HUES48 (cell line): ENCODE measurements around the gene CLHC1.
"Not testable (repeated sequence)": the region's sequence is repeated elsewhere in the genome, so short reads cannot be mapped to it uniquely, and the experiment has no call there.

Experiments
- H3K27ac ChIP-seq: one replicate; pipeline ENCODE4 v1.7.0; 2013; ENCODE audit warnings: low read depth, low read length, inconsistent platforms
- H3K27me3 ChIP-seq: 2 replicates; pipeline ENCODE4 v1.6.1; 2013; ENCODE audit warnings: mild to moderate bottlenecking, low read length; ENCODE audit not compliant: control insufficient read depth, insufficient read depth
- H3K36me3 ChIP-seq: 2 replicates; pipeline ENCODE4 v1.6.1; 2013; ENCODE audit warnings: low read length; ENCODE audit not compliant: control insufficient read depth, insufficient read depth
- H3K4me1 ChIP-seq: 2 replicates; pipeline ENCODE4 v1.6.1; 2013; ENCODE audit warnings: mild to moderate bottlenecking, low read length; ENCODE audit not compliant: control insufficient read depth, insufficient read depth
- H3K4me3 ChIP-seq: 2 replicates; pipeline ENCODE4 v1.5.1; 2013; ENCODE audit warnings: mild to moderate bottlenecking, low read depth, low read length
- H3K9ac ChIP-seq: 2 replicates; pipeline ENCODE4 v1.6.1; 2013; ENCODE audit warnings: mild to moderate bottlenecking, low read depth, low read length, moderate library complexity
- H3K9me3 ChIP-seq: 2 replicates; pipeline ENCODE4 v1.6.1; 2013; ENCODE audit warnings: low read length; ENCODE audit not compliant: control insufficient read depth, insufficient read depth

Gene CLHC1

DNA sequence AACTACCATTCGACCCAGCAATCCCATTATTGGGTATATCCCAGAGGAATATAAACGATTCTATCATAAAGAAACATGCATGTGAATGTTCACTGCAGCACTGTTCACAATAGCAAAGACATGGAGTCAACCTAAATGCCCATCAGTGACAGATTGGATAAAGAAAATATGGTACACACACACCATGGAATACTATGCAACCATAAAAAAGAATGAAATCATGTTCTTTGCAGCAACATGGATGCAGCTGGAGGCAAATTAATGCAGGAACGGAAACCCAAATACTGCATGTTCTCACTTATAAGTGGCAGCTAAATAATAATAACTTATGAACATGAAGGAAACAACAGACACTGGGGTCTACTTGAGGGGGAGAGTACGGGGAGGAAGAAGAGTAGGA, 105.5 kb downstream of the CLHC1 start:
- not testable (repeated sequence) for H3K9ac ChIP-seq, H3K9me3 ChIP-seq, H3K27ac ChIP-seq, H3K4me1 ChIP-seq, H3K36me3 ChIP-seq, H3K4me3 ChIP-seq, H3K27me3 ChIP-seq
